AG04450 (cell line): ENCODE results near the gene PRKAG2. TPM values are rescaled to one million over a fixed set of nuclear protein-coding genes. Genes with fewer than 3 reads are reported as not detected.

Experiments
- CTCF ChIA-PET: fragments of 300-600, 350-600 bp; formaldehyde crosslinking; extraction: SDS; loops from one replicate; lab custom pipeline; 2022; ENCODE audit warnings: antibody characterized with exemption, inconsistent platforms; lab: Charles Lee
- POLR2A ChIA-PET: fragments of 350-600 bp; formaldehyde crosslinking; extraction: SDS; loops from one replicate; lab custom pipeline; 2021; ENCODE audit warnings: antibody characterized with exemption, inconsistent platforms; lab: Yijun Ruan, JAX
- DNase-seq: peaks from one replicate; pipeline ENCODE4 v3.0.0-alpha.2; 2011; ENCODE audit warnings: low read depth, low spot score
- H3K27ac ChIP-seq: one replicate; pipeline ENCODE4 v1.5.1; 2012; ENCODE audit warnings: low read depth, low read length, control low read depth
- H3K27me3 ChIP-seq: one replicate; pipeline ENCODE4 v1.6.0; 2012; ENCODE audit warnings: low read length; ENCODE audit not compliant: control insufficient read depth, insufficient read depth
- H3K4me3 ChIP-seq: 2 replicates; pipeline ENCODE4 v1.5.1; 2011; ENCODE audit warnings: mild to moderate bottlenecking, low read depth, low read length, control low read depth
- H3K9me3 ChIP-seq: 2 replicates; pipeline ENCODE4 v1.5.1; 2012; ENCODE audit warnings: low read length; ENCODE audit not compliant: control insufficient read depth, insufficient read depth
- polyA plus RNA-seq: library from polyadenylated mRNA; depleted of rRNA; stranded (reverse); fragments of >200 nt; gene quantifications from 2 replicates; pipeline ENCODE4 v1.2.3, GENCODE V29; 2011
- TF ChIP-seq, protein P1 (sequence below): IDR thresholded peaks from 2 replicates; pipeline ENCODE4 v1.5.1; 2011; ENCODE audit warnings: low read depth, low read length, control low read depth, inconsistent platforms

The PRKAG2 gene
- polyA plus RNA-seq, 1 experiment, result 45.0 TPM

- Histone ChIP-seq H3K4me3 (no peak overlapping the region), H3K9me3 (peaks cover 3% of the 10 kb centered on the region; the same call in 1 of the 2 replicates), H3K27me3 (no peaks in the 10 kb centered on the region), H3K27ac (no peak overlapping the region)
- TF ChIP-seq, protein P1, sequence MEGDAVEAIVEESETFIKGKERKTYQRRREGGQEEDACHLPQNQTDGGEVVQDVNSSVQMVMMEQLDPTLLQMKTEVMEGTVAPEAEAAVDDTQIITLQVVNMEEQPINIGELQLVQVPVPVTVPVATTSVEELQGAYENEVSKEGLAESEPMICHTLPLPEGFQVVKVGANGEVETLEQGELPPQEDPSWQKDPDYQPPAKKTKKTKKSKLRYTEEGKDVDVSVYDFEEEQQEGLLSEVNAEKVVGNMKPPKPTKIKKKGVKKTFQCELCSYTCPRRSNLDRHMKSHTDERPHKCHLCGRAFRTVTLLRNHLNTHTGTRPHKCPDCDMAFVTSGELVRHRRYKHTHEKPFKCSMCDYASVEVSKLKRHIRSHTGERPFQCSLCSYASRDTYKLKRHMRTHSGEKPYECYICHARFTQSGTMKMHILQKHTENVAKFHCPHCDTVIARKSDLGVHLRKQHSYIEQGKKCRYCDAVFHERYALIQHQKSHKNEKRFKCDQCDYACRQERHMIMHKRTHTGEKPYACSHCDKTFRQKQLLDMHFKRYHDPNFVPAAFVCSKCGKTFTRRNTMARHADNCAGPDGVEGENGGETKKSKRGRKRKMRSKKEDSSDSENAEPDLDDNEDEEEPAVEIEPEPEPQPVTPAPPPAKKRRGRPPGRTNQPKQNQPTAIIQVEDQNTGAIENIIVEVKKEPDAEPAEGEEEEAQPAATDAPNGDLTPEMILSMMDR, result no peak
- ChIA-PET POLR2A (no interaction called here), CTCF (no interaction called here)
- no peak for DNase-seq
Measured at GRCh38 chr7:151684408-151685175, 192.3 kb downstream of the PRKAG2 start.

GRCh38 chr7:151683615-151684407 lies 193.1 kb downstream of the PRKAG2 start:
- H3K27me3 ChIP-seq, result no peaks in the 10 kb centered on the region
- no peak overlapping the region for H3K27ac ChIP-seq
- TF ChIP-seq, protein P1, result no peak
- ChIA-PET POLR2A (no interaction called here), CTCF (interaction anchor here (1.0 to 1.1 kb wide), 2 partner anchors 12 to 53 kb away, joined by 3 to 4 read pairs; no protein-coding TSS in a partner anchor)
- DNase-seq, result no peak
- H3K4me3 ChIP-seq, result no peak overlapping the region
- peaks cover 3% of the 10 kb centered on the region; the same call in 1 of the 2 replicates for H3K9me3 ChIP-seq

GRCh38 chr7:151682831-151683614 lies 193.9 kb downstream of the PRKAG2 start:
- ChIA-PET CTCF (interaction anchor here (0.6 to 1.1 kb wide), 3 partner anchors 12 to 54 kb away, joined by 3 to 4 read pairs (median 3); no protein-coding TSS in a partner anchor), POLR2A (no interaction called here)
- Histone ChIP-seq H3K27me3 (no peaks in the 10 kb centered on the region), H3K9me3 (no peaks in the 10 kb centered on the region; the same call in 1 of the 2 replicates), H3K4me3 (no peak overlapping the region), H3K27ac (no peak overlapping the region)
- no peak for DNase-seq
- TF ChIP-seq, protein P1, result no peak

GRCh38 chr7:151681726-151682125 lies 195.2 kb downstream of the PRKAG2 start:
- TF ChIP-seq, protein P1, result no peak
- no peak overlapping the region for H3K27ac ChIP-seq
- H3K9me3 ChIP-seq, result no peaks in the 10 kb centered on the region; the same call in 1 of the 2 replicates
- ChIA-PET CTCF (interaction anchor here (0.9 to 1.2 kb wide), 2 partner anchors 16 to 49 kb away, joined by 3 read pairs; no protein-coding TSS in a partner anchor), POLR2A (interaction anchor here (0.8 kb wide), 1 partner anchor 55 kb away, joined by 3 read pairs; no protein-coding TSS in a partner anchor)
- H3K4me3 ChIP-seq, result no peak overlapping the region
- no peaks in the 10 kb centered on the region for H3K27me3 ChIP-seq
- no peak for DNase-seq
